Natural killer cell treated with Interleukin-12 subunit alpha and Interleukin-12 subunit beta and Interleukin-15 and Interleukin-18, amount 100 ng/mL, for 72 hours (primary cell): ENCODE results near the gene GALK2. TPM values are rescaled to one million over a fixed set of nuclear protein-coding genes. Genes with fewer than 3 reads are reported as not detected.
"Not testable (repeated sequence)": the region's sequence is repeated elsewhere in the genome, so short reads cannot be mapped to it uniquely, and the experiment has no call there.

Experiments used
- ATAC-seq, 2 donors: fragments of 150-1000 bp; cut with Tn5 transposase in 1 of 2; sonication (Bioruptor Pico), chemical (Tn5 transposase) in 1 of 2; 2 replicates each; pipeline ENCODE4 v1.10.0; 2021
- DNase-seq: peaks from one replicate; pipeline ENCODE4 v3.0.0; 2022; ENCODE audit warnings: low spot score
- H3K27ac Mint-ChIP-seq, 2 donors: 1 replicate in 1 of 2; 2 replicates in 1 of 2; pipeline ENCODE4 v1.8.0; 2022; ENCODE audit warnings: mixed read lengths in 2 of 2, mild to moderate bottlenecking in 1 of 2, moderate library complexity in 1 of 2
- H3K27me3 Mint-ChIP-seq, 2 donors: 1 replicate in 1 of 2; 2 replicates in 1 of 2; pipeline ENCODE4 v1.8.0; 2022; ENCODE audit warnings: mixed read lengths in 2 of 2
- H3K36me3 Mint-ChIP-seq: one replicate; pipeline ENCODE4 v1.8.0; 2022; ENCODE audit warnings: mixed read lengths
- H3K4me1 Mint-ChIP-seq, 2 donors: 1 replicate in 1 of 2; 2 replicates in 1 of 2; pipeline ENCODE4 v1.8.0; 2022; ENCODE audit warnings: low read depth in 2 of 2, mixed read lengths in 2 of 2, mild to moderate bottlenecking in 1 of 2
- H3K4me3 Mint-ChIP-seq: one replicate; pipeline ENCODE4 v1.8.0; 2022; ENCODE audit warnings: mixed read lengths
- H3K9me3 Mint-ChIP-seq: 2 replicates; pipeline ENCODE4 v1.8.0; 2022; ENCODE audit warnings: mixed read lengths
- total RNA-seq, 2 donors: library from RNA; stranded (reverse); gene quantifications; one replicate each; pipeline ENCODE4 v1.2.3, GENCODE V29; 2022

The GALK2 gene
- total RNA-seq, 2 donors from 2014 or later = 27.6 to 37.0 TPM

DNA sequence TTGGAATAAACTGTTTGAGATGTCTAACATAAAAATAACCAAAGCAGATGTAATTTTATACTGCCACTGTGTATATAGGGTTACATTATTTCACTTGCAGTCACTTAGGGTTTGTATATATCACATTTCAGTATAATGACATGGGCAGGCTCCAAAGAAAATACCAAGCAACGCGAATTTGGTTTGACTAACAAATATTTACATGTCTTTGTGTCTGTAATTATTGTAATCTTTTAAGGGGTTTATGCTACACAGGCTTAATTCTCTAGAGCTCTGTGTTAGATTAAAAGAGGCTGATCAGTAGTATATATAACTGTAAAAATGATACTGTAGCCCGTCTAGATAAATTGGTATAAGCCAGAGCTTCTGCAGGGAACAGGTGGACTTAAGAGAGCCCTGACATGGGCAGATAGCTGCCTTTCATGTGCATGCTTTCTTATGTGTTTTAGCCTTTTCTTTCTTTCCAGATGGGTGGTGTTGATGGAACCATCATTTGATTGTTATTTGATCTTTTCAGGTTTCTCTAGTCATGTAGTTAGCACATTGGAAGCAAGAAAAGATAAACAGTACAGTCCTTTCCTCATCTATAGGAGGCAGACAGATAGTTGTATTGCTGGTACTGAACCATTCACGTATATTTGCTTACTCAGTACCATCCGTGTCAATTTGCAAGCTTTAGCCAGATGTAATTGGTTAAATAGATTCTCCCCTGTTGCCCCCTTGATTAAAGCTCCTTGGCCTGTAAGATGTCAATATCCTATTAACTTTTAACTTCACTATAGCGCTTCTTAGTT is 86.1 kb downstream of the GALK2 start:
- Mint-ChIP-seq H3K4me3 (no peak overlapping the region), H3K36me3 (peaks cover 8% of the 10 kb centered on the region), H3K27me3 (no peaks in the 10 kb centered on the region), H3K4me1 (peaks cover 9% of the 10 kb centered on the region in 2 donors), H3K27ac (no peak overlapping the region), H3K9me3 (no peaks in the 10 kb centered on the region)
- ATAC-seq (no peak), DNase-seq (no peak)

DNA sequence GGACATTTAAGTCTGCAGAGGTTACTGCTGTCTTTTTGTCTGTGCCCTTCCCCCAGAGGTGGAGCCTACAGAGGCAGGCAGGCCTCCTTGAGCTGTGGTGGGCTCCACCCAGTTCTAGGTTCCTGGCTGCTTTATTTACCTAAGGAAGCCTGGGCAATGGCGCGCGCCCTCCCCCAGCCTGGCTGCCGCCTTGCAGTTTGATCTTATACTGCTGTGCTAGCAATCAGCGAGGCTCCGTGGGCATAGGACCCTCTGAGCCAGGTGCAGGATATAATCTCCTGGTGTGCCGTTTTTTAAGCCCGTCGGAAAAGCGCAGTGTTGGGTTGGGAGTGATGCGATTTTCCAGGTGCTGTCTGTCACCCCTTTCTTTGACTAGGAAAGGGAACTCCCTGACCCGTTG is 95.1 kb downstream of the GALK2 start:
- H3K27me3 Mint-ChIP-seq, H3K9me3 Mint-ChIP-seq, H3K36me3 Mint-ChIP-seq, DNase-seq, H3K27ac Mint-ChIP-seq, ATAC-seq, H3K4me3 Mint-ChIP-seq, H3K4me1 Mint-ChIP-seq: not testable (repeated sequence)

DNA sequence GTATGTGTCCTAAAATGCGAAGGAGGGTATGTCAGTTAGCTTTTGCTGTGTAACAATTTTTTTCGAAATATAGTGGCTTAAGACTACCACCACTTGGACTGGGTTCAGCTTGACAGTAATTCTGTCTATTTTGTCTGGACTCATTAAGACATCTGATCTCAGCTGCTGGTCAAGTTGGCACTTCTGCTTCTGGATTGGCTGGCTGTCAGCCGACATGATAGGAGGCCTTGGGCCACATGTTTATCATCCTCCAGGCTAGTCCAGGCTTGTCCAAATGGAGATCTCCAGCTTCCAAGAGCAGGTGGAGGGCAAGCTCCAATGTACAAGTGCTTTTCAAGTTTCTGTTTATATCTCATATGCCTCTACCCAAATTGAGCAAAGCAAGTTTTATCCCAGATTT is 95.9 kb downstream of the GALK2 start:
- Mint-ChIP-seq H3K27ac (no peak overlapping the region), H3K4me1 (peaks cover 0 to 2% of the 10 kb centered on the region in 2 donors), H3K4me3 (no peak overlapping the region), H3K27me3 (no peaks in the 10 kb centered on the region), H3K36me3 (peaks cover 7% of the 10 kb centered on the region), H3K9me3 (no peaks in the 10 kb centered on the region)
- DNase-seq (no peak), ATAC-seq (no peak)

DNA sequence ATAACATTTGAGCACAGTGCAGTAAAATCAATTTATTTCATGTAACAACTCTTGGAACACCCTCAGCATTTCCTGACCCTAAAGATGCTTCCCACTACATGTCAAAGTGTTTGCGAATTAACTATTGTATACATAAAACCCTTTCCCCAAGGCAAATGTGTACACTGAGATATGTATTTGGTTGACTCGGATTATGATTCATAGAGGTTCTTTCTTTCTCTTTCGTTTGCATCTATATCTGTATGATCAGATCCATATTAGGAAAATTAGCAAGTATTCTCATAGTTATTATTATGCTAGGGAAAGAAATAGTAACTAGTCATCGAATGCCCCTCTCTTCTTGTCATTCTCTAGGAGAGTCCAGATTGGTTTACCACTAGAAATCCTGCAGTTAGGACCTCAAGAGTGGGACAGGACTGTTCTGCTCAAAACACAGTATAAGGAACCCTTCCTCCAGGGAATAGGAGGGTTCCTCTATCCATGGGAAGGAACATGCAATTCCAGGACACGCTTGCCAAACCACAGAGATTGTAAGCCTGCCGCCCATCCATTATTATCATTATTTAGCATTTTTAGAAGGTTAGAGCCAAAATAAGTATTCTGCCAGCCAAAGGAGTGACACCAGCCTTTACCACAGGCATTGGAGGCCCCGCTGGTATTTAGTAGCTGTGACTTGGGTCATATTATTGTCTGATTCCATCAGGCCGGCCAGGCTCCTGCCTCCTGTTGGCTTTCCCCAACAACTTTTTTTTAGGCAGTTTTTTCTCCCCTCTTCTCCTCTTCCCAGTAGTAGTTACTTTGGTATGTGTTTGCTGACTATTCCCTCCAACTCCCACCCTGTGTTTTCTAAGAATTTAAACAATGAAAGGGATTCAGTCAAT is 100.7 kb downstream of the GALK2 start:
- no peak overlapping the region for H3K4me3 Mint-ChIP-seq
- peaks cover 0 to 2% of the 10 kb centered on the region in 2 donors for H3K4me1 Mint-ChIP-seq
- H3K27me3 Mint-ChIP-seq = no peaks in the 10 kb centered on the region
- DNase-seq (no peak), ATAC-seq (no peak)
- no peak overlapping the region for H3K27ac Mint-ChIP-seq
- no peaks in the 10 kb centered on the region for H3K9me3 Mint-ChIP-seq
- no peaks in the 10 kb centered on the region for H3K36me3 Mint-ChIP-seq

DNA sequence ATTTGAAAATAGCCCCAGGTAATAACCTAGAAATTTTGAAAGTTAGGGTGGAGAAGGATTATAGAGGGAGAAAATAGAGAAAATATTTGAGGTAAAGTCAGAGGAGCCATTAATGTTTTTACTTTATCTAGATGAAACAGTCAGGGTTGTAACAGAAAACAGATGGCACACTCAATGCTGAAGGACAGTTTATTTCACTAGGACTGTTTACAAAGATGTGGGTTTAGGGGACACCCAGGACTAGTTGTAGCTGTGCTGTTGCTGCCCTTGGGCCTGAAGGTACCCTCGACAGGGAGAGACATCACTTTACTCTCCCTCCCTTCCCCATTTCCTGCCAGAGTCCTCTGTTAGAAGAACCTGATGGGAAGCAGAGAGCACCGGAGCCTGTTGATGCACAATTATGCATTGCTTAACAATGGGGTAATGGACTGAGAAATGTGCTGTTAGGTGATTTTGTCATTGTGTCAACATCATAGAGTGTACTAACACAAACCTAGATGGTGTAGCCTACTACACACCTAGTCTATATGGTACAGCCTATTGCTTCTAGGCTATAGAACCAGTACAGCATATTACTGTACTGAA is 103.8 kb downstream of the GALK2 start:
- no peak overlapping the region for H3K27ac Mint-ChIP-seq
- no peak for DNase-seq
- H3K4me3 Mint-ChIP-seq = no peak overlapping the region
- H3K4me1 Mint-ChIP-seq = peaks cover 0 to 4% of the 10 kb centered on the region in 2 donors
- no peaks in the 10 kb centered on the region for H3K9me3 Mint-ChIP-seq
- no peaks in the 10 kb centered on the region for H3K27me3 Mint-ChIP-seq
- no peak for ATAC-seq
- no peaks in the 10 kb centered on the region for H3K36me3 Mint-ChIP-seq

DNA sequence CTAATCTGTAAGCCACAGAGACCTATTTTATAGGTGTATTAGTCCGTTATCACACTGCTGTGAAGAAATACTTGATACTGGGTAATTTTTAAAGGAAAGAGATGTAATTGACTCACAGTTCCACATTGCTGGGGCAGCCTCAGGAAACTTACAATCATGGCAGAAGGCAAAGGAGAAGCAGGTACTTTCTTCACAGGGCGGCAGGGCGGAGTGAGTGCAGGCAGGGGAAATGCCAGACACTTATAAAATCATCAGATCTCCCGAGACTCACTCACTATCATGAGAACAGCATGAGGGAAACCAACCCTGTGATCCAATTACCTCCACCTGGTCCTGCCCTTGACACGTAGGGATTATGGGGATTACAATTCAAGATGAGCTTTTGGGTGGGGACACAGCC is 108.7 kb downstream of the GALK2 start:
- peaks cover 0 to 4% of the 10 kb centered on the region in 2 donors for H3K4me1 Mint-ChIP-seq
- DNase-seq (no peak), ATAC-seq (no peak)
- H3K4me3 Mint-ChIP-seq = no peak overlapping the region
- H3K27me3 Mint-ChIP-seq = no peaks in the 10 kb centered on the region
- no peaks in the 10 kb centered on the region for H3K9me3 Mint-ChIP-seq
- peaks cover 12% of the 10 kb centered on the region for H3K36me3 Mint-ChIP-seq
- no peak overlapping the region for H3K27ac Mint-ChIP-seq

DNA sequence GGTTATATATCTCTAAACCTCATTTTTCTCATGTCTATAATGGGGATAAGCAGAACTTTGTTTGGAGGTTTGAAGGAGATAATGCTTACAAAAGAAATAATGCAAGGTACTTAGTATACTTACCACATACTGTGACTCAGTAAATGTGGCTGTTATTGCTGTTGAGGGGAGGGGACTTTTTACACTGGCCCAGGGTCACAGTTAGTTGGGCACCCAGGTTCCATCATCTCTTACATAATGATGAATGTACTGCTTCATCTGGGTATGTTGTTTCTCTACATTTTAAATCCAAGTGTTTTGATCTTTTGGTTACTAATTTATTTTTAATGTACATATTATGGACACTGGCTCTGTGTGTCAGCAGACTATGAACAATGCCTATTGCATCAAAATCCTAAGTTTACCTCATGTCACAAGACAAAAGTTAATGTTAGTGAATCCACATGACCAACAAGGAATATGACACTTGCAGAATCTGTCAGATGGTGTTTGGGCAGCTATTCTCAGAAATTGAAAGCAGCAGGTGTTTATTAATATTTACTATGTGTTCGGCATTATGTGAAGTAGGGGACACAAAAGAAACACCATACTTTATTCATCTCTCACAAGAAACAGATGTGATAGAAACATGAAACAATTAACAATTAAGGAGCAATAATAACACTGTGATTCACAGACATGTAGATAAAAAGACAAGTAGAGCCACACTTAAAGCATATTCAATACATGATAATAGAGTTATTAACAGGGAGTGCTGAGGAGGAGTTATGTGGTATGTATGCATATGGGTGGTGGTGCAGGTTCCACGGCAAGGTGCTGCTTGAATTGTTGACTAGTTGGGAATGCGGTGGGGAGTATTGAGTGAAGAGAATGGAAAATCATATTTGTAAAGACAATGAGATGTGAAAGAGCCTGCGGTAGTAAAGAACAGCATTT is 109.7 kb downstream of the GALK2 start:
- H3K36me3 Mint-ChIP-seq = peaks cover 19% of the 10 kb centered on the region
- no peak for ATAC-seq

DNA sequence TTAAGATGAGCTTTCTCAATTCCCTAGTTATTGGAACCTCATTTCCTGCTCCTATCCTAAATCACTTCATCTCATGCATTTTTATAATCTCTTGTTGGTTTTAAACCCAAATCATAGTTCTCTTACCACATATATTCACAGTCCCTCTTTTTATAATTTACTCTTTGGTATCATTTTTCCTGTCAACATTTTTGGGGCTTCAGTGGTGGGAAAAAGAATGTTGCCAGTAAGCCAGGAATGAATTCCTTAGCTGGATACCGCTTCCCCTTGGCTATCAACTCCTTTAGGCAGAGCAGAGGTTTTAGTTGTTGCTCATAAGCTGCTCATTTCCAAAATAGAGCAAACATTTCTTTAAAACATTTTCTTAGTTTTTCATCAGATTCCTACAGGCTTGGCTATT is 112.3 kb downstream of the GALK2 start:
- Mint-ChIP-seq H3K9me3 (no peaks in the 10 kb centered on the region), H3K4me1 (peaks cover 6 to 19% of the 10 kb centered on the region in 2 donors), H3K27ac (no peak overlapping the region), H3K36me3 (peaks cover 32% of the 10 kb centered on the region), H3K27me3 (no peaks in the 10 kb centered on the region), H3K4me3 (no peak overlapping the region)
- DNase-seq = no peak
- no peak for ATAC-seq

More for the DNA sequence above, 109.7 kb downstream of the GALK2 start:
- no peak overlapping the region for H3K27ac Mint-ChIP-seq
- H3K4me3 Mint-ChIP-seq = no peak overlapping the region
- H3K27me3 Mint-ChIP-seq = no peaks in the 10 kb centered on the region
- no peaks in the 10 kb centered on the region for H3K9me3 Mint-ChIP-seq
- DNase-seq = no peak
- peaks cover 0 to 4% of the 10 kb centered on the region in 2 donors for H3K4me1 Mint-ChIP-seq

DNA sequence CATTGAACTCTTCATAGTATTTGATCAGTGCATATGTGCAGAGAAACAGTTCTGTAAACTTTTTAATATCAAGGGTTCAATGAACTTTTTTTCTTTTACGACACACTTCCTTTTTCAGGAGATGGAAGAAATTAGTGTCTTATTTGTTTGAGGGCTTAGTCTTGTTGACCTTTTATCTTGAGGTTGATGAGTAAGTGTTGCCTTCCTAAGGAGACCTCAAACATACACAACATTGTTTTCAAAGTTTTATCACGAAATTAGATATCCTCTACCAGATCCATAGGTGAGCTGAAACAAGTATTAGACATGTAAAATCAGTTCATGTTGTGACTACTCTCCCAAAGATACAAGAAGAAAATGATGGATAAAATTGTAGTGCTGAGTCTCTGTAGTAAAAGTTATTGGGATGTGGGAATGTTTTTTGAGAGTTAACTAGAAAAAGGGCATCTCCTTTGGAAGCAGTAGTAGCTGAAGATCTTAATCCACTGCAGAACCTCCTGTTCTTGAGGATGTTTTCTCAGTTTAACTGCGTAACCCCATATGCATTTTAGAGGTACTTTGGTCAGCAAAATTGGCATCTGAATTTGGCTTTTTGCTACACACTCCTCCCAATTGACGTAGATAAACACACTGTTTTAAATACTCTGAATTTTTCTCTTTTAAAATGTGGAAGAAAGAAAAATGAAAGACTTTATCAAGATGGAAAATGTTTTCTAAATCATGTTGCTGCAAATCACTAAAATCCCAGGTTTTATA is 116.8 kb downstream of the GALK2 start:
- Mint-ChIP-seq H3K36me3 (peaks cover 26% of the 10 kb centered on the region), H3K9me3 (no peaks in the 10 kb centered on the region), H3K4me1 (peaks cover 6 to 19% of the 10 kb centered on the region in 2 donors), H3K27ac (no peak overlapping the region), H3K27me3 (no peaks in the 10 kb centered on the region), H3K4me3 (no peak overlapping the region)
- ATAC-seq (no peak), DNase-seq (no peak)

DNA sequence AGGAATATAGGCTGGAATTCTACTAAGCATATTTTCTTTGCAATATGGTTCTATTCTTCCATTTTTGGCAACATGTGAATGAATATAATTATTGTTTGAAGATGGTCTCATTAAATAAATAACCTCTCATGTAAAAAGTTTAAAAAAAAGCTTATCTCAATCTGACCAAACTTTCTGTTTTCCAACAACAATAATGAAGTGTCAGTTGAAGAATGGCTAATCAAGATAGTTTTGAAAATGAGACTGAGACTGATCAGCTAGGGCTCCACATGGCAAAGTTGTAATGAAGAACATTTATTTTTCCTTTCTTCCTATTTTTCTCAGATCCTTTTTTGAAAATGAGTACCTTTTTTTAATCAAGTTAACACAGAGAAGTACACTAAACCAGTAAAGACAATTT is 117.4 kb downstream of the GALK2 start:
- Mint-ChIP-seq H3K4me3 (no peak overlapping the region), H3K36me3 (peaks cover 26% of the 10 kb centered on the region), H3K9me3 (no peaks in the 10 kb centered on the region), H3K4me1 (peaks cover 6 to 19% of the 10 kb centered on the region in 2 donors), H3K27me3 (no peaks in the 10 kb centered on the region), H3K27ac (no peak overlapping the region)
- ATAC-seq (no peak), DNase-seq (no peak)

DNA sequence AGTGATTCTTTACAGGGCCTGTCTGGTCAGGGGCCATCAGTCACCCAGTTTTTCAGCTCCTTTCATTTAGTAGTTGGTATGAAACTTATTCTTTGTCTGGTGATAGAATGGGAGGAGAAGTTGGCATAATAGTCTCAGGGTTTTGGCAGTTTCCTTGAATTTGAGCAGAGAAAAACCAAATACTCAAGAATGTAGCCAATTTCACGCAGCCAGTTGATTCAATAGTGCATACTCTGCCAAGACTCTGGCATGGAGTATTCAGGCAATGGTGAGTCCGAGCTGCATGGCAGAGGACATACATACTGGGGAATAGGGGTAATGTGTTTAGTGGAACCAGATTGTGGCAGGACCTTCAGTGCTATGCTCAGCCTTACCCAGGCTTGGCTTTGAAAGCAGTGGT is 118.3 kb downstream of the GALK2 start:
- Mint-ChIP-seq H3K36me3 (peaks cover 24% of the 10 kb centered on the region), H3K9me3 (no peaks in the 10 kb centered on the region), H3K27ac (no peak overlapping the region), H3K4me3 (no peak overlapping the region), H3K4me1 (peaks cover 6 to 19% of the 10 kb centered on the region in 2 donors), H3K27me3 (no peaks in the 10 kb centered on the region)
- DNase-seq (no peak), ATAC-seq (no peak)

DNA sequence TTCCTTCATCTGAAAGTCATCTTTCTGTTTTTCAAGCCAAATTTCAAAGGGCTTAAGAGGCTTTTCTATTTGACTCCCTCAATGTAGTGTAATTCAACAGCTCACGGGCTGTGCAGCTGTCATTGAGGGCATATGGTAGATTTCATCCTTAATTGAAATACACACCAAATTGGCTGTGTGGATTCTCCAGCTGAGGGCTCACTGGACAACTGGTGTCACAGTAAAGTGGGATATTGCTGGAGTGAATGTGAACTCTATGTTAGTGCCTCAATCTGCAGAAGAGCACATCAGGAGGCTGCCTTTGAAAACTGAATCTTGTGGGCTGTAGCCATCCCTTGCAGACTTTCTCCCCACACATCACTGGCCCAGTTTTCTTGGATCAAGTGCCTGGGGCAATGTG is 120.1 kb downstream of the GALK2 start:
- no peak for ATAC-seq
- Mint-ChIP-seq H3K27ac (no peak overlapping the region), H3K9me3 (no peaks in the 10 kb centered on the region), H3K27me3 (no peaks in the 10 kb centered on the region), H3K4me3 (no peak overlapping the region), H3K36me3 (peaks cover 17% of the 10 kb centered on the region), H3K4me1 (peaks cover 6 to 19% of the 10 kb centered on the region in 2 donors)
- DNase-seq = no peak
